HG02642 (cell line): ENCODE measurements around the gene CD96.
A peak's percentile ranks its signal among the peaks of the same experiment; 100 is the strongest.
"Not testable (repeated sequence)": the region's sequence is repeated elsewhere in the genome, so short reads cannot be mapped to it uniquely, and the experiment has no call there.

ENCODE experiments used
- ATAC-seq: cut with Tn5 transposase; IDR thresholded peaks from one replicate; pipeline ENCODE4 v1.9.1; 2021; ENCODE audit warnings: mild to moderate bottlenecking; ENCODE audit not compliant: unreplicated experiment, poor library complexity

The CD96 gene

DNA sequence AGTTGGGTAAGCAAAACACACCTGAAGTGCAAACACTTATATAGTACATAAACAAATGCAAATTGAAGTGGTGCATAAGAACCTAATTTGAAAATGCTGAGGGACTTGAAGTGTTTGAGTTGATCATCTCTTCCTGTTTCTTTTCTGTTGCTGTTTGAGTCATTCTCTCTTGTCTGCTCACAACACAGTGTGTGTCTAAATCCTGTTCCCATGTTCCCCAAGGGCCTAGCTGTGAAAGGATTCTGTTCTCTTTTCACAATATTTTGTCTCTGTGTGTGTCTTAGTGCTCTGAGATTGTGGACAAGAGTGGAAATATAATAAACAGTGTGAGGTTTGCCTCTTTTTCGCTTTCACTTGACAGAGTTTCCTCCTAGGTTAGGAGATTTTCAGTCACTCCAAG is 6.1 kb downstream of the CD96 start:
- ATAC-seq, result peak; percentile 67

DNA sequence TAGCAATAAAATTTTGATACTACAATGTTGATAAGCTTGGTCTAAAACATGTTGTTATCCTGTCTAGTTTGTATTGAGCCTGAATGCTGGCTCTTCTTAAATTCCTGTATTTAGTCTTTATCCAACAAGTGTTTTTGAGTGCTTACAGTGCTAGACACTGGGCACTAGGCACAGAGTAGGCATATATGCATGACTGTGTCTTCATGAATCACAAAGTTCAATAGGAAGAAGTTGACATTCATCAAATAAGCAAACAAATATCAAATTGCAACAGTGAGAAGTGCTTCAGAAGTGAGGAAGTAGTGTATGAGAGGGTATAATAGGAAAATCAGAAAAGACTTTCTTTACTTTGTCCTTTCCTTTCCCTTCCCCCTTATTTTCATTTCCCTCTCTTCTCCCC is 6.8 kb downstream of the CD96 start:
- no peak for ATAC-seq

DNA sequence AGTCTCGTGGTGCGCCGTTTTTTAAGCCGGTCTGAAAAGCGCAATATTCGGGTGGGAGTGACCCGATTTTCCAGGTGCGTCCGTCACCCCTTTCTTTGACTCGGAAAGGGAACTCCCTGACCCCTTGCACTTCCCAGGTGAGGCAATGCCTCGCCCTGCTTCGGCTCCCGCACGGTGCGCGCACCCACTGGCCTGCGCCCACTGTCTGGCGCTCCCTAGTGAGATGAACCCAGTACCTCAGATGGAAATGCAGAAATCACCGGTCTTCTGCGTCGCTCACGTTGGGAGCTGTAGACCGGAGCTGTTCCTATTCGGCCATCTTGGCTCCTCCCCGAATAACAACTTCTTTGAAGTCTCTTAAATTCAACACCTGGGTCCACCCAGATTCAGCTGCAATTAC is 19.9 kb downstream of the CD96 start:
- not testable (repeated sequence) for ATAC-seq

DNA sequence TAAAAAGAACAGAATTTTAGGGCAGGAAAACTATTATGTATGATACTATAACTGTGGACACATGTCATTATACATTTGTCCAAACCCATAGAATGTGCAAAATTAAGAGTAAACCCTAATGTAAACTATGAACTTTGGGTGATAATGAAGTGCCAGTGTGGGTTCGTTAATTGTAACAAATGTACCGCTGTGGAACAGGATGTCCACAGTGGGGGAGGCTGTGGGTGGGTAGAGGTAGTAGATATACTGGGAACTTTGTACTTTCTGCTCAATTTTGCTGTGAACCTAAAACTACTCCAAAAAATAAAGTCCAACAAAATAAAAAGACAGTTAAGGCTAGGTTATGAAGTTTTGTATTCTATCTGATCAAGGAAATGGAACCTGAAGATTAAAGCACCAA is 24.8 kb downstream of the CD96 start:
- no peak for ATAC-seq

DNA sequence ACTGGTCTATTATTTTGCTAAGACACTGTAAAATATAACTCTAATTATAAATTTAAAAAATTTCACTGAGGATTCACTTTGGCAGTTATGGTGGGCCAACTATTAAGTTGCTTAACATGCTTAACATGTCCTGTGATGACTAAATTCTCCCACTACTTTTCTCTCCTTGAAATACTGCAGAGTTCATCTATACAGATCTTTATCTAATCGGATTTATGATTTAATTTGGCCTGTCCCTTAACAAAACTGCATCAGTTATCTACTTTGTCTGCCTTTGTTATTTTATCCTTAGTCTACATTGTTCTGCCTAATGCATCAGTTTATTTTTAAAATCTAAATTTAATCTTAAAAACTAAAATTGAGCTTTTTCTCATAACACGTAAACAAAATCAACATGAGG is 26.4 kb downstream of the CD96 start:
- no peak for ATAC-seq

DNA sequence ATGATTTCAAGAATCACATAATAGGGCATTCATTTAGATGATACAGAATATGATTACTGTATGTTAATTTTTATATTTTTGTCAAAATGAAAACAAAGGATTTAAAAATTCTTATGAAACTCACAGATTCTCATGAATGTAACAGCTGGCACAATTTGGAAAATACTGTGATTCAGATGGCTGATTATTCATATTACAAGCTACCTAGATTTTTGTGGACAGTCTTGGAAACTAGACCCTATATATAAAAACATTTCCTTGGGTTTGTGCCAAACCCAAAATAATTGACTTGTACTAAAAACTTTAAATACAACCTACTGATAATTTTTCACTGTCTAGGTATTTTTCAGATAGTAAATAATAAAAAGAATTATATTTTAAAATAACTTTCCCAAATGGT is 26.9 kb downstream of the CD96 start:
- ATAC-seq, result no peak

DNA sequence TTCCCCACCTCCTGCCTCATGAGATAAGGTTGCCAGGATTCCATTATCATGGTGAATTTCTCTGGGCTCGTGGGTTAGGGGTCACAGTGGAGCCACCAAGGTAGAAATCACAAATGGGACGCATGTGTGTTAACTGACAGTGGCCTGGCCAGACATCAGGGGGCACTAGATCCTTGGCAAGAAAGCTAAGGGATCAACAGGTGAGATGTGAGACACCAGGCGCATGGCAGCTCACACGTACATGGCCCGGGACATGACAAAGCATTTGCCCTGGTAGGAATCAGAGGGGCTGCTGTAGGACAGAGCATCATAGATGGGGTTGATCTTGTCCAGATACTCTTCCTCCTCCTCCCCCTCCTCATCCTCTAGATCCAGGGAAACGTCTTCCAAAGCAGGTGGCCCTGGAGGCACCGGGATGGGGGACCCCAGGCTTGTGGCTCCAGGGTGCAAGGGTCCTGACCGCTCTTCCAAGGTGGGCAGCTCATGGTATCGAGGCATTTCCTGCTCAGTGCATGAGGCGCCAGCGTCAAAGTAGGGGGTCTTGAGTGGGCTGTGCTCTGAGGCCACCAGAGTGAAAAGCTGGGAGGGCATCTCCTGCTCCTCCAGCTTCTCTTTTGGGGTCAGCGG is 28.5 kb downstream of the CD96 start:
- ATAC-seq, result no peak

DNA sequence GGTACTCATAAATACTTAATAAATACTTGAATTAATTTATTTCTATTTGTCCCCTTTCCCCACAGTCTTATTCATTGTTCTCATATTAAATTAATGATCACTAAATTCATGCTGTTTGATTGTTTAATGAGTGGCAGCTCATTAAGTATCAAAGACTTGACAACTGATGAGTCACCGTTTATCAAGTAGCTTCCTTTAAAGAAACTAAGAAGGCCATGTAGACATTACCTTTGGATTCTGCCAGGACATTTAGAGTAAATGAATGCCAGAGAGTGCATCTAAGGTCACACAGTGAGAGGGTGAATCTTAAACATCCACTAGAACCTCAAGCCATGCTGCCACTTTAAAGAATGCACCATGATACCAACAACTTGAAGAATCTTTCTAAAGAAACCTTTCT is 29.3 kb downstream of the CD96 start:
- no peak for ATAC-seq

DNA sequence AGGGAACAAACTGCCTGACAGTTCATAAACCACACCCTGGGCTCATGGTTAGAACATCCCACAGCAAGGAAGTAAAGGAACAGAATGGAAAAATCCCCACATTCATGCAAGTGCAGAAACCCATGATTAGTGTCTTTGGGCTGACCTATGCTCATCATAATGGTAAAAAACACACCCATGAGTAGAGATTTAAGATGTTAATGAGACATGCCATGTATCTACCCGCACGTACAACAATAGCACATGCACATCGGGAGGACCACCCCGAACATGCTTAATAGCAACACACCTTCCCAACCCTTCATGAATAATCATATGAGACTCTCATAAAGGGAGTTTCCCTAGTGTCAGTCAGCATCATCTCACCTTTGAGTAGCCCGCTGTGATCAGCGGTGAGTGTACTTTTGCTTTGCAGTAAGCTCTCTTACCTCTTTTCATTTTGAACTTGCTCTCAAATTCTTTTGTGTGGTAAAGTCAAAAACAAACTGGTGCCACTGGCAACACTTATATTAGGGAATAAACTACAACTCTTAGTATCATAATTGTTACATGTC is 30.0 kb downstream of the CD96 start:
- no peak for ATAC-seq

DNA sequence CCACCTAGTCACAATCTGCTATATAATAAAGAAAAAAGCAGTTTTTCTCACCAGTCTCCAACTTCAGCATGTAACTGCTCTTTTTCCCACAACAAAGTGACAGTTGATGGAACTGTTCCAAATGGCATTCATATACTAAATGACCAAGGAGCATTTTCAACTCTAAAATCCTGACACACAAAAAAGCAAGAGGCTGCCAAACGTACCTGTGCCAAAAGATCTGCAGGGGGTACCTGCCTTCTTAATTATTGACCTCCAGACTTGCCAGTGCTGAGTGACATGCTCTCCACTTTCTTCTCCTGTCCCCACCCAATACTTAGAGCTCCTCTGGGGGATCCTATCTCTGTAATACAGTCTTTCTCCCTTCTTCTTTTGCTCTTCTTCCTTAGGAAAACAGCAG is 35.1 kb downstream of the CD96 start:
- ATAC-seq, result no peak

DNA sequence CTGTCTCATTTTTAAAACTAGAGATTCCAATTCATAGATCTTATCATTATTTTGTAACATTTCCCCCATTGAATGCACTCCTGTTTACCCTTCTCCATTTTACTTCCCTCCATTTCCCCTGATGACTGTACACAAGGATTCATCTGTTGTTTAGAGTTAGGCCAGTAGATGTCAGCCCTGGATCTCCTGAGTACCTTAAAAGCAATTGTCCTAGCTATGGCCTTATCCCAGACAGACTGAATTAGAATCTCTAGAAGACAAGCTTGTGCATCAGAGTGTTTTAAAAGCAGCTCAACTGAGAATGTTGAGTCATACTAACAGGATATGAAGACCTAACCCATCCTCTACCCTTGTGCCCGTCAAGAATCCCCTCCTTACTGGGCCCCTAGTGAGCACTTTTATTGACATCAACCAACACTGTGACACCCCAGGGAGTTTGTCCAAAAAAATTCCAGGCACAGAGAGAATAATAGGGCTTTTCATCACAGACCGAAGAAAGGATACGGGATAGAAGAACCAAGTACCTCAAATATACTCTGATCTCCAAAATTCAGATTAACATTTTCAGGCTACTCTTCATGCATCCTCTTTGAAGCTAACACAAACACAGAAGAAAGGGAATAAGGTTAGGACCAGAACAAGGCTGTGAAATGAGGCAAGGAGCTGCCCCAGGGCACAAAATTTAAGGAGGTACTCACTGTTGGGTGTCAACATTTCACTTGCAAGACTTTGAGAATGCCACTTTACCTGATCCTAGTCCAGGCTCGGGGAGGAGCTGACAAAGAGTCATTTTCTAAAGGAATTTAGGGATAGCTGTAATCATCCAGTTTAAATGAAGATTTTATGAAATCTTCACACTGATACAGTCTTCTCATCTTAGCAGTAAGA is 36.0 kb downstream of the CD96 start:
- peak; percentile 93 for ATAC-seq

DNA sequence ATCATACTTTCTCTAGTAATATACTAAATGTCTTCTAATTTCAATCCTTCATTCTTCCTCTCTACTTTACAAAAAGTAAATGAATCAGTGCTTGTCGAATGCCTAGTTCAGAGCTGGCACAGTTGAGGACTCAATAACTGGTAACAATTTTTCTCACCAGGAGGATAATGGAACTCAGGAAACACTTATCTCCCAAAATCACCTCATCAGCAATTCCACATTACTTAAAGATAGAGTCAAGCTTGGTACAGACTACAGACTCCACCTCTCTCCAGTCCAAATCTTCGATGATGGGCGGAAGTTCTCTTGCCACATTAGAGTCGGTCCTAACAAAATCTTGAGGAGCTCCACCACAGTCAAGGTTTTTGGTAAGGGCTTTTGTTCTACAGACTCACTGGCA is 36.9 kb downstream of the CD96 start:
- ATAC-seq, result no peak

DNA sequence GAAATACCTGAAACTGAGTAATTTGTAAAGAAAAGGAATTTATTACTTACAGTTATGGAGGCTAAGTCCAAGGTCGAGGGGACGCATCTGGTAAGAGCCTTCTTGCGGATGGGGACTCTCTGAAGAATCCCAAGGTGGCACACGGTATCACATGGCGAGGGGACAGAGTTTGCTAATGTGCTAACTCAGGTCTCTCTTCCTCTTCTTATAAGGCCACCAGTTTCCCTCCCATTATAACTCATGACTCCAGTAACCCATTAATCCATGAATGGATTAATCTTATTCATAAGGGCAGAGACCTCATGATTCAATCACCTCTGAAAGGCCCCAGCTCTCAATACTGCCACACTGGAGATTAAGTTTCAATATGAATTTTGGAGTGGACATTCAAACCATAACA is 37.5 kb downstream of the CD96 start:
- ATAC-seq, result no peak

DNA sequence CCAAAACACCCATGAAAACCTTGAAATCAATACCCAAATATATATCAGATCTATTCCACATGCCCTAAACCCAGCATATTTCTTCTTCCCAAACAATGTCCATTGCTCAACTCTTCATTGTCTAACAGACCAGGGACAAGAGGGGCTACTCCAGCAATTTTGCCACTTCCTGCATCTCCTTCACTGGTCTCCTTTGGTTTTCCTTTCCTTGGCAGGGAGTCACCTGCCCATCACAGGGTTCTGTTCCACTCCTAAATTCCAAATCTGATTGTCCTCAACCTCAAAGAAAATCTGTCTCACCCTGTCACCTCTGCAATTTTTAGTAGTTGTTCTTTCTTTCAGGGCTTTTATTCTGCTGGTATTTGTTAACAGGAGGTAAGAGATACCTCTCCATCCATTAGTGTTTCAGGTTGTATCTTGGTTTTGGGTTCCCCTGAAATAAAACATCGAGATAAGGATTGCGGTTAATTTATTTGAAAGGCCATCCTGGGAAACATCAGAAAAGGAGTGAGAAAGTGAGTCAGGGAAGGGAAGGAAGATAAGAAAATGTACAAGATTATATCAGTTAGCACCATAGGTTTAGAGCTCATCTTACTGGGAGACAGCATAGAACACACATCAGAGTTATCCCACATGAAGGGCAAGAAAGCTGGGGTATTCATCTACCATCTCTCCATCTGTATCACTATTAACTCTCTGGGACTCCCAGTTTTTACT is 39.6 kb downstream of the CD96 start:
- no peak for ATAC-seq

DNA sequence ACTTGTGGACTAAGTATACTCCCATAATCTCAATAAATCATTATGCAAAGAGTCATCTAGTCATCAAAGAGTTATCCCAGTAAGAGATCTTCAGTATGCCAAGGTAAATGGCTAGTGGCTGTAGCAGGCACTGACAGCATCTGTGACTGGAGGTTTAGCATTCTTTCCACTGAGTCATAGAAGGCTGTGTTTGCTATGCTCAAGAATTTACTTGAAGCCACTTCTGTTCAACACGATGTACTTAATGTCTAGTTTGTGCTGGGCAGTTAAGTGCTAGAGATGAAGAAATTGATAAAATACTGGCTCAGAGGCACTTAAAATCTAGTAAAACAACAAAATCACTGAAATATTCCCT is 40.1 kb downstream of the CD96 start:
- no peak for ATAC-seq

DNA sequence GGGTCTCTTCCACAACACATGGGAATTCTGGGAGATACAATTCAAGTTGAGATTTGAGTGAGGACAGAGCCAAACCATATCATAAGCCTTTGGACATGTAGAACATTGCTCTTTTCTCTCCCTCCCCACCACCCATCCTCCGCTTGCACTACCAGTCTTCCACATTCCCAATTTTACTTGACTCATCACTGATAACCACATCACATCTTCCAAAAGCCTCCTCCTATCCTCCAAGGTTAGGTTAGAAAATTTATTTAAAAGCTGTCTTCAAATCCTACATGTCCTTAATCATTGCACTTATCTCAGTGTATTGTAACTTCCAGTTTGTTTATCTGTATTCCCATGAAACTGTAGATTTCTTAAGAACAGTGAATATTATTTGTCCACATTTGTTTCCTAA is 42.7 kb downstream of the CD96 start:
- ATAC-seq, result no peak

DNA sequence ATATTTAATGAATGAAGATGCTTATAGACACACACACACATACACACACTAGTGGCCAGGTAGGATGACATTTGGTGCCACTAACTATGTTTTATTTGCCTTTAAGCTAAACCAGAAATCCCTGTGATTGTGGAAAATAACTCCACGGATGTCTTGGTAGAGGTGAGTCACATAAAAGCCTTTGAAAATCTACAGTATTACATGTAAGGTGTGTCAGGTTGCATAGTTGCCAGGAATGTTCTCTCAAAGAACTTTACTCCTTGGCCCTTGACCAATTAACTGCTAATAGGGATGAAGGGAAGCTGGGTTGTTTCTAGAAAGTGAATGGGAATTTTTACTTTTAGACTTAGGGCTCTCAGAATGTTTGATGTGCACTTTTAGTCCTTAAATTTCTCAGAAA is 43.2 kb downstream of the CD96 start:
- ATAC-seq, result no peak

DNA sequence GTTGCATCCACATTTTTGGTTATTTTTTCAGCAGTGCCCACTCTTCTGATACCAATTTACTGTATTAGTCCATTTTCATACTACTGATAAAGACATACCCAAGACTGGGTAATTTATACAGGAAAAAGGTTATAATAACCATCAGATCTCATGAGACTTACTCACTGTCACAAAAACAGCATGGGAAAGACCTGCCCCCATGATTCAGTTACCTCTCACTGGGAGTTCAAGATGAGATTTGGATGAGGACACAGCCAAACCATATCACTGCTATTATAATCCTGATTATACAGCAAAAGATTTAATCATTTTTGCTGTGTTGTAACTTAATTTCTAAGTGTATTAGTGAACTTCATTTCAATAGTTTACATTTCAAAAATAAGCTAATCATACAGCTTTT is 46.5 kb downstream of the CD96 start:
- no peak for ATAC-seq

DNA sequence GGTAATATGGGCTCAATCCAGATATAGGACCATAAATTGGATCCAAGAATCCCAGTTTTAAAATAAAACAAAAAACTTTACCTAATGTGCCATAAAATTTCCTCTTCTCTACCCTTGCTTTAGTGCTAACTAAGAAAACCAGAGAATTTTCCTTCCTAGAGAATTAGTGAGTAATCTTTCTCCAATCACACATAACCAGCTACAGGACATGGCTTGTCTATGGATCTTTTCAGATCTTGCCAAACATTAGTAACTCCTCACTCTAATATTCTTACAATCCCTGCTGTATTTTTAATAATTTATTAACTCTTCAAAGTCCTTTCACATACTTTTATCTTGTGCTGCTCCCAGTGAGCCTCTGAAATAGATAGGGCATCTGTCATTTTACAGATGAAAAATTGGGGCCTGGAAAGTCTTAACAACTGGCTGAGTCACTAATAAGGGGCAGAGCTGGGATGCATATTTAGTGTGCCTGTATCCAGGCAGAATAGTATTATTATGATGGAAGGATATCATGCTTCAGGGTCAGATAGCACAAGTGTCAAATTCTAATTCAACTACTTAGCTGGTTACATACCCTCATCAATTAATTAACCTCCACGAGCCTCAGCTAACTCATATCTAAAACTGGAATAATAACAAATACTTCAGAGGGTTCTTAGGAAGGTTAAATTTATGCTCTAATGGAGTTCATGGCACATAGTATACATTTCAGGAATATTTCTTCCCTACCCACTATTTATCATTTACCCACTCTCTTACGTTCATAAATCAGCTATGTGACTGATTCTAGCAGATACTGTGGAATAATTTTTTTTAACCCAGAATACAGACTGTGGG is 47.5 kb downstream of the CD96 start:
- no peak for ATAC-seq

DNA sequence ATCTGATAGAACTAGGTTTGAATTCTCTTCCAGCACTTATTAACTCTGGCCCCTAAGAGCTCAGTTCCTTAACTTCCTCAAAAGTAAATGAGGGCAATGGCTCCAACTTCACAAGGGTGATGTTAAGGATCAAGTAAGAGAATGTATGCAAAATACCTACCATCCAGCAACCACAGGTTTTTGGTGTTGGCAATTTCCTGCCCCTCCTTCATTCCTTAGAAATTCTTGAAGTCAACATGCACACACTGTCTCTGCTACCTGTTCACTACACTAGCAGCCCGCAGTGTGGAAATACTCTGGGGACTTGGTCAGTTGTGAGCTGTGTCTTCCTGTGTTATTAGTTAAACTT is 48.1 kb downstream of the CD96 start:
- no peak for ATAC-seq
